DND-41 (cell line): ENCODE results near the gene RAB11FIP3.
A peak's percentile ranks its signal among the peaks of the same experiment; 100 is the strongest.
"Not testable (repeated sequence)": the region's sequence is repeated elsewhere in the genome, so short reads cannot be mapped to it uniquely, and the experiment has no call there.

Experiments
- ATAC-seq: fragments of 200-7000 bp; cut with Tn5 transposase; 3 replicates; pipeline ENCODE4 v1.9.1; 2021; ENCODE audit warnings: low read depth; ENCODE audit not compliant: insufficient read depth
- DNase-seq: peaks from one replicate; pipeline ENCODE4 v3.0.0-alpha.2; 2020
- H2AFZ ChIP-seq: 2 replicates; pipeline ENCODE4 v1.6.0; 2012; ENCODE audit warnings: low read depth, low read length
- H3K27ac ChIP-seq: 2 replicates; pipeline ENCODE4 v1.5.1; 2012; ENCODE audit warnings: low read length, inconsistent platforms
- H3K27me3 ChIP-seq: fragments of 200-600 bp; sonication (generic); 2 replicates; pipeline ENCODE4 v1.6.0; 2012; ENCODE audit warnings: low read length, mild to moderate bottlenecking, inconsistent platforms; ENCODE audit not compliant: insufficient read depth, poor library complexity
- H3K36me3 ChIP-seq: 2 replicates; pipeline ENCODE4 v1.5.1; 2012; ENCODE audit warnings: low read length, inconsistent platforms; ENCODE audit not compliant: insufficient read depth
- H3K4me1 ChIP-seq: 2 replicates; pipeline ENCODE4 v1.5.1; 2012; ENCODE audit warnings: mild to moderate bottlenecking, low read length; ENCODE audit not compliant: insufficient read depth
- H3K4me2 ChIP-seq: 2 replicates; pipeline ENCODE4 v1.6.0; 2012; ENCODE audit warnings: mild to moderate bottlenecking, moderate library complexity, low read length, inconsistent platforms; ENCODE audit not compliant: insufficient read depth
- H3K4me3 ChIP-seq, 2 experiments: fragments of 200-600 bp in 1 of 2; shearing (Covaris generic) in 1 of 2; 2 replicates each; pipeline ENCODE4 v1.5.1; 2012 to 2016; ENCODE audit warnings: inconsistent platforms in 2 of 2, low read length in 2 of 2, mild to moderate bottlenecking in 2 of 2, low read depth in 1 of 2, moderate library complexity in 1 of 2
- H3K79me2 ChIP-seq: 2 replicates; pipeline ENCODE4 v1.6.0; 2012; ENCODE audit warnings: low read length, inconsistent platforms; ENCODE audit not compliant: insufficient read depth
- H3K9ac ChIP-seq: 2 replicates; pipeline ENCODE4 v1.6.0; 2012; ENCODE audit warnings: low read depth, mild to moderate bottlenecking, inconsistent platforms, low read length, moderate library complexity
- H3K9me3 ChIP-seq: 2 replicates; pipeline ENCODE4 v1.5.1; 2012; ENCODE audit warnings: low read length, moderate library complexity, mild to moderate bottlenecking, inconsistent platforms; ENCODE audit not compliant: insufficient read depth, severe bottlenecking
- H4K20me1 ChIP-seq: 2 replicates; pipeline ENCODE4 v1.6.0; 2012; ENCODE audit warnings: low read length; ENCODE audit not compliant: insufficient read depth
- CTCF ChIP-seq: IDR thresholded peaks from 2 replicates; pipeline ENCODE4 v1.5.1; 2012; ENCODE audit warnings: borderline replicate concordance, low read length, moderate library complexity, mild to moderate bottlenecking; ENCODE audit not compliant: poor library complexity, severe bottlenecking; ENCODE audit errors: extremely low read depth
- EZH2 ChIP-seq: IDR thresholded peaks from 3 replicates; pipeline ENCODE4 v1.6.1; 2012; ENCODE audit warnings: borderline replicate concordance, low read depth, mild to moderate bottlenecking, moderate library complexity, low read length, inconsistent platforms; ENCODE audit not compliant: severe bottlenecking

RAB11FIP3 gene

DNA sequence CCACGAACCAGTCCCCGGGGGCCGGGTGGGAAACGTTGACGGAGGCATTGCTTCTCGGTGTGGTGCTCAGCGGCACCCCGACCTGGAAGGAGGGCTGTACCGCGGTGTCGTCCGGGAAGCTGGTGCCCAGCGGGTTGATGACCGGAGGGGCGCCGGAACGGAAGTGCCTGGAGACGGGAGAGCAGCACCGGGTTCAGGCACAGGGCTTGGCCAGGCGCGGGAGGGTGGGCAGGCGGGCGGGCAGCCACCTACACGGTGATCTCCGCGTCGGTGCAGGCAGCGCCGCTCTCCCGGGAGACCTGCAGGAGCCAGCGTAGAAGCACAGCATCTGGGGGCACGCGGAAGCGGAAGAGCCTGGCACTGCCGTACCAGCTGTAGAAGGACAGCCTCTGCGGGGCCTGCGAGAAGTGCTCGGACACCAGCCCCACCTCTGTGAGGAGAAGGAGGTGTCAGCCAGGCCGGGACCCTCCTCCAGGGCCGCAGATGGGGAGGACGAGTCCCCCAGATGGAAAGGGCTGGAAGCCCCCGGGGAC is 48.0 kb upstream of the RAB11FIP3 start:
- TF ChIP-seq CTCF (no peak), EZH2 (no peak)

DNA sequence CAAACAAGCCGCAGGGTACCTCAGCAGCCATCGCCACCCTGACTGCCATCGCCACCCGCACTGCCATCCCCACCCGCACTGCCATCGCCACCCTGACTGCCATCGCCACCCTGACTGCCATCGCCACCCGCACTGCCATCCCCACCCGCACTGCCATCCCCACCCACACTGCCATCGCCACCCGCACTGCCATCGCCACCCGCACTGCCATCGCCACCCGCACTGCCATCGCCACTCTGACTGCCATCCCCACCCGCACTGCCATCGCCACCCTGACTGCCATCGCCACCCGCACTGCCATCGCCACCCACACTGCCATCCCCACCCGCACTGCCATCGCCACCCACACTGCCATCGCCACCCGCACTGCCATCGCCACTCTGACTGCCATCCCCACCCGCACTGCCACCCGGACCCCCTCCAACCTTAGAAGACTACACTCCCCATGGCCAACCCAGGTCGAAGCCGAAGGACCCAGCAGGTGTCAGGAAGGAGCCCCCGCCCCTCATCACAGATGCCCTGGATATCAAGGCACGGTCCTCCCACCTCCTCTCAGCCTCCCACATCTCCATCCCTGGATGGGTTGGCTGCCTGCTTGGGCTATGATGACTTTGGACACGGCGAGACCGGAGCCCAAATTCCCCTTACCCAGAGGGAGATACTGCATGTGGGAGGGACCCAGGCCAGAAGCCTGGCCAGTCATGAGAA is 47.2 kb upstream of the RAB11FIP3 start:
- H3K4me3 ChIP-seq, result not testable (repeated sequence)
- peaks cover 33% of the 10 kb centered on the region for H3K4me1 ChIP-seq

More for the DNA sequence above, 48.0 kb upstream of the RAB11FIP3 start:
- Histone ChIP-seq H3K27ac (no peak overlapping the region), H3K9ac (no peak overlapping the region), H3K36me3 (peaks cover 56% of the 10 kb centered on the region), H2AFZ (no peak overlapping the region), H3K4me2 (no peak overlapping the region), H3K4me1 (peaks cover 25% of the 10 kb centered on the region), H3K27me3 (no peaks in the 10 kb centered on the region), H4K20me1 (peaks cover 23% of the 10 kb centered on the region), H3K79me2 (peaks cover 36% of the 10 kb centered on the region), H3K4me3 (no peak overlapping the region), H3K9me3 (no peaks in the 10 kb centered on the region)
- ATAC-seq, result no peak
- no peak for DNase-seq

GRCh38 chr16:378821-379182 is 46.6 kb upstream of the RAB11FIP3 start:
- peaks cover 23% of the 10 kb centered on the region for H4K20me1 ChIP-seq
- H3K4me2 ChIP-seq, result 0 out of 2 replicates have a peak overlapping the region, but pooled peaks have one; percentile 76
- DNase-seq (no peak), ATAC-seq (no peak)
- no peaks in the 10 kb centered on the region for H3K9me3 ChIP-seq
- peaks cover 36% of the 10 kb centered on the region for H3K4me1 ChIP-seq
- H3K9ac ChIP-seq, result no peak overlapping the region
- no peak overlapping the region for H3K4me3 ChIP-seq
- H3K36me3 ChIP-seq, result peaks cover 43% of the 10 kb centered on the region
- TF ChIP-seq CTCF (no peak), EZH2 (no peak)
- no peak overlapping the region for H2AFZ ChIP-seq
- no peaks in the 10 kb centered on the region for H3K27me3 ChIP-seq
- no peak overlapping the region for H3K27ac ChIP-seq
- H3K79me2 ChIP-seq, result peaks cover 36% of the 10 kb centered on the region

More for the DNA sequence above, 47.2 kb upstream of the RAB11FIP3 start:
- not testable (repeated sequence) for ATAC-seq, H2AFZ ChIP-seq, H3K9ac ChIP-seq, DNase-seq, H3K27ac ChIP-seq, H3K4me2 ChIP-seq, H3K27me3 ChIP-seq, H3K9me3 ChIP-seq
- Histone ChIP-seq H3K36me3 (peaks cover 48% of the 10 kb centered on the region), H3K79me2 (peaks cover 36% of the 10 kb centered on the region), H4K20me1 (peaks cover 23% of the 10 kb centered on the region)

DNA sequence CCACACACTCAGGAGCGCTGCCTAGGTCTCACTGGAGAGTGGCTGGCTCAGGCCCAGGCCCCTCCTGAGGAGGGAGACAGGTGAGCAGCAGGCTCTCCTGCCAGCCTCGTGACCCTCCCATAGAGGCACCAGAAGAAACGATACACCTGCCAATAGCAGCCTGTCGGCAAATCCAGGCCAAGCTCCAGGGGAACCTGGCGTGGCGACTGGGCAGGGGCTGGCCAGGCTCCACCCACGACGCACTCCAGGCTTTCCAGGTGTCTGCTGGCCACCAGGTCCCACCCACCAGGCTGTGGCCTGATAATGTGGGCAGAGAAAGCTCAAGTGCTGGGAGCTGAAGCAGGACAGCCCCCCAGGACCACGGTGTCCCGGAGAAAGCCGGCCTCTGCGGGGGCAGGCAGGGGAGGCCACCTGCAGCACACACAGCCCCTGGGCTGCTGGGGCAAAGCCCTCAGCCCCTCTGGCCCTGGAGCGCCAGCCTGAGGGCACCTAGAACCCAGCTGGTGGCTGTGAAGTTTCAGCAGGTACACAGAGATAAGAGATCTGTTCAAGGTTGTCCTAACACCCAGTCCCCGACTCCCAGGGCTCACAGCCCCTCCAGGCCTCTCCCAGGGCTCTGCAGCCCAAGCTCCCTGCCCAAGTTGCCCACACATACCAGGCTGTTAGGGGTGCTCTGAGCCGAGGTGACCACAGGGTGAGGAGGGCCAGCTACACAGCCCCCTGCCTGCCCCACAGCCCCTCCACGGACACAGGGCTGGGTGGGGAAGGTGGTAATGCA is 46.1 kb upstream of the RAB11FIP3 start:
- Histone ChIP-seq H3K27ac (0 out of 2 replicates have a peak overlapping the region, but pooled peaks have one; percentile 8), H4K20me1 (peaks cover 23% of the 10 kb centered on the region), H3K79me2 (peaks cover 36% of the 10 kb centered on the region), H3K4me2 (peak overlapping the region; percentile 76; the same call in 1 of the 2 replicates), H3K36me3 (peaks cover 37% of the 10 kb centered on the region), H3K27me3 (no peaks in the 10 kb centered on the region), H3K4me3 (no peak overlapping the region), H3K4me1 (peaks cover 36% of the 10 kb centered on the region), H3K9me3 (no peaks in the 10 kb centered on the region), H2AFZ (no peak overlapping the region), H3K9ac (peak overlapping the region; percentile 17; the same call in 1 of the 2 replicates)
- DNase-seq, result no peak
- ATAC-seq, result no peak
- no peak for TF ChIP-seq EZH2
- TF ChIP-seq CTCF, result no peak
